GM18858 (cell line): ENCODE results near the gene SNAP23.

Experiments
- ATAC-seq: cut with Tn5 transposase; IDR thresholded peaks from one replicate; pipeline ENCODE4 v1.9.1; 2021; ENCODE audit not compliant: unreplicated experiment

SNAP23 gene

DNA sequence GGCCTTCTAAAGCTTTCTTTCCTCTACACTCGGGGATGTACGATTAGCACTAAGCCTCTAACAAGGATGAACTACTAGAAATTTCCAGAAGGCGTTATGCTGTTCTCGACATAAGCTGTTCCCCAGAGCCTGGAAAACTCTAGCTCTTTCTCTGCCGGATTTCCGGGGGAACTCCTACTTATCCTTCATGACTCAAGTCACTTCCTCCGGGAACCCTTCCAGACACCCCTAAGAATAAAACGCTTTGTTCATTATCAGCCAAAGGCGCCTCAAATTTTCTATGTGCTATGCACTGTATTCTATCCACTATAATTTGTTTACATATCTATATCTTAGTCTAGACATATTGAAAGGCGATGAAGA lies 455 bp upstream of the SNAP23 start:
- no peak for ATAC-seq

- no peak for ATAC-seq
Observed at GRCh38 chr15:42498212-42499068, 3.0 kb downstream of the SNAP23 start.

DNA sequence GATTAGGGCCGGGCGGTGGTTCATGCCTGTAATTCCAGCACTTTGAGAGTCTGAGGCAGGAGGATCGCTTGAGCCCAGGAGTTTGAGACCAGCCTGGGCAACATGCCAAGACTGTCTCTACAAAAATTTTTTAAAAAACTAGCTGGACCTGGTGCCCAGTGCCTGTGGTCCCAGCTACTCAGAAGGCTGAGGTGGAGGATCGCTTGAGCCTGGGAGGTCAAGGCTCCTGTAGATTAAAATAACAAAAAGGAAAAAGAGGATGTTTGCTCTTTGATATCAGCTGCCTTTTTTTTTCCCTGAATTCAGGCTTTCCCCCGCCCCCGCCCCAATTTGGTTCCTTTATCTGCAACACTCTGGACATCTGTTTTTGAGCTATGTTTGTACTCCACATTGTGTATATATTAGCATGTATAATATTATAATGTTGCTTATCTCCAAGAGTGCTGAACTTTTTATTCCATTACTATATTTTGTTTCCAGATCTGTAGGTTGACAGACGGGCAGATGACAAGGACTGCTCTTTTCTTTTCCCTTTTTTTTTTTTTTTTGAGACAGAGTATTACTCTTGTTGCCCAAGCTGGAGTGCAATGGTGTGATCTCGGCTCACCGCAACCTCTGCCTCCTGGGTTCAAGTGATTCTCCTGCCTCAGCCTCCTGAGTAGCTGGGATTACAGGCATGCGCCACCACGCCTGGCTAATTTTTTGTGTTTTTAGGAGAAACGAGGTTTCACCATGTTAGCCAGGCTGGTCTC lies 4.6 kb downstream of the SNAP23 start:
- ATAC-seq = no peak

DNA sequence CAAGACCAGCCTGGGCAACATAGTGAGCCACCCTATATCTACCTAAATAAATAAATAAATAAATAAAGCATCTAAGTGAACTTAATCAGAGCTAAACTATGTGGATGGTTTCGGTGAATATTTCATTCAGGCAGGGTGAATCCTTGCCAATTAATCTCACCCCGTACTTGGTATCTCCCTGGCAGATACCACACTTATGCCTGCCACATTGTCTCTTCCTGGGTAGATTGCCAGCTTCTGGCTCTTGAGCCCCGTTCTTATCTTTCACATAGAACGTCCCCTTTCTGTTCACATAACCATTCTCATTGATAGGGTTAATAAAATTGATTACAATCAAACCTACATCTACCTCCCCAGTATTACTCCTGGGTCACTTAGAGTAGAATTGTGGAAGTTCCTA lies 7.0 kb downstream of the SNAP23 start:
- no peak for ATAC-seq

GRCh38 chr15:42503825-42504224 lies 8.4 kb downstream of the SNAP23 start:
- no peak for ATAC-seq

GRCh38 chr15:42504631-42505030 lies 9.2 kb downstream of the SNAP23 start:
- ATAC-seq = peak; percentile 16

DNA sequence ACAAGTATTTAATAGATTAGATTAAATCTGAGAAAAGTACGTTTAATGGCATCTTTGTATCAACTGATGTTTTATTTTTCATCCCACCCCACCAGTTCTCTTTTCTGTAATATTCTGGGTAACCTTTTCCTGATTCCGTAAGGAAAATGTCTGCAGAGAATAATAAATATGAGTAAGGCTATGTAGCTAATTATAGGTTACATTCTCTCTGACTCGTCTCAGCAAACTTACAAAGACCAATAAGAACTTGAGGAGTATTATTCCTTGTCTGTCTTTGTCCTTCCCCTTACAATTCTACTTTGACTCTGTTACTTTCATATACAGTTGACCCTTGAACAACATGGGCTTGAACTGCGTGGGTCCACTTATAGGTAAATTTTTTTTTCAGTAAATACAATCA lies 12.1 kb downstream of the SNAP23 start:
- ATAC-seq = no peak

DNA sequence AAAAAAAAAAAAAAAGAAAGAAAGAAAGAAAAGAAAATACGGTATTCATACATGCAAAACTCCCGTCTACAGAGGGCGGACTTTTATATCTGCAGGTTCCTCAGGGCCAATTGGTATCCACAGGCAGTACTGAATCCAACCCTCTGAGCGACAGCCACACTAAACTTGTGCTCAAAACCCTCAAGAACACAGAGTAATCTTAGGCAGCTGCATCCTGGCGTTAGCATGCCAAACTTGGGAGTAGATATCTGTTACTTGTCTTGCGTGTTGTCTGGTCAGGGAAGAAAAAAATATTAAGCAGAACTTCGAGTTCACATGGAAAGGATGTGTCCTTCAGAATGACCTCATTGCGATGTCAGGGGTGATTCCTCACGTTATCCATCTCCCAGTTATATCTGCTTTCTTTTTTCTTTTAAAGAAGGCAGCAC lies 12.8 kb downstream of the SNAP23 start:
- no peak for ATAC-seq

GRCh38 chr15:42510258-42511006 lies 15.0 kb downstream of the SNAP23 start:
- ATAC-seq = no peak

- no peak for ATAC-seq
Observed at GRCh38 chr15:42511007-42511391, 15.6 kb downstream of the SNAP23 start.

GRCh38 chr15:42523331-42523730 lies 27.9 kb downstream of the SNAP23 start:
- ATAC-seq = no peak

GRCh38 chr15:42528970-42529369 lies 33.5 kb downstream of the SNAP23 start:
- no peak for ATAC-seq

GRCh38 chr15:42533246-42533645 lies 37.8 kb downstream of the SNAP23 start:
- ATAC-seq = no peak

DNA sequence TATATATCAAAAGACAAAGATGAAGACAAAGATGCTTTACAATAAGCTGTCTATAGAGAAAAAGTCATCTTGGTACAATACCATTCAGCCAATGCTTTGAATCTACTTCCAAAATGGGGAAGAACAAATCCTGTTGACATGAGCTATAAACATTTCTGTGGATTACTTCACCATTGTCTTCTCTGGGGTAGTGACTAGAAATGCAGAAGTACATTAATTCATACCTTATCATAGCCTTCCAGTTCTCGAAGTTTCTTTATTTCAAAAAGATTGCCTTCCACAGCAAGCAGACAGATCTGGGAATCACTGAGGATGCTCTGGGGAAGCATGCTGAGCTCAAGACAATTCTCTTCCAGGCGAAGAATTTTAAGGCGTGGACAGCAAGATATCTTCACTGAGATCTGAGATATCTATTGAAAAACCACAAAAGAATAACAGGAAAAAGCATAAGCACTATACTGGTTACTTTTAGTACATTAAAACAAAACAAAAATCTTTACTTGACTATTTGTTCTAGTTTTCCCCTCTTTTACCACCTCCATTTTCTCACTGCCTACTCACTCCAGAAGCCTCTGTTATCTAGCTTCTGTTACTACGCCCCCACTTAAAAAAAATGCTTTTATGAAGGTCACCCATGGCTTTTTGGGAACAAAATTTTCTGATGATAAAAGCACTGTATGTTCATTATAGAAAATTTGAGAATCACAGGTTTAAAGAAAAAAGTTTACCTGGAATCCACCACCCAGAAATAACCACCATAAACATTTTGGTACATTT lies 49.6 kb downstream of the SNAP23 start:
- no peak for ATAC-seq

GRCh38 chr15:42547918-42548248 lies 52.4 kb downstream of the SNAP23 start:
- ATAC-seq = no peak

- ATAC-seq = no peak
Observed at GRCh38 chr15:42548249-42549031, 53.0 kb downstream of the SNAP23 start, which contains the start of the genes HAUS2 and LRRC57. TSS of gene HAUS2 (plus strand) at chr15:42548838. CDS start at chr15:42548873, 35 bp downstream. TSS of gene LRRC57 (minus strand) at chr15:42548793. CDS start at chr15:42548434, 359 bp downstream.

GRCh38 chr15:42549032-42549491 lies 53.6 kb downstream of the SNAP23 start:
- no peak for ATAC-seq

- no peak for ATAC-seq
Observed at GRCh38 chr15:42549741-42550392, 54.4 kb downstream of the SNAP23 start.

- no peak for ATAC-seq
Observed at GRCh38 chr15:42553554-42553953, 58.1 kb downstream of the SNAP23 start.
